ENCODE data around the gene IGFL1.
"Not testable (repeated sequence)": the region's sequence is repeated elsewhere in the genome, so short reads cannot be mapped to it uniquely, and the experiment has no call there.

Gene IGFL1

GRCh38 chr19:46226438-46226973 lies 3.0 kb upstream of the IGFL1 start:
- no peak for DNase-seq

- no peak for DNase-seq
These were observed 2.5 kb downstream of the IGFL1 start for GRCh38 chr19:46232029-46232428.

GRCh38 chr19:46232468-46232867 lies 2.9 kb downstream of the IGFL1 start:
- DNase-seq, result no peak

GRCh38 chr19:46232938-46233621 lies 3.5 kb downstream of the IGFL1 start:
- DNase-seq, result no peak

GRCh38 chr19:46233871-46234270 lies 4.3 kb downstream of the IGFL1 start:
- not testable (repeated sequence) for DNase-seq

GRCh38 chr19:46238141-46238540 lies 8.6 kb downstream of the IGFL1 start:
- peak; percentile 20 for DNase-seq

GRCh38 chr19:46239193-46240024 lies 9.9 kb downstream of the IGFL1 start:
- no peak for DNase-seq

GRCh38 chr19:46240693-46241092 lies 11.2 kb downstream of the IGFL1 start:
- DNase-seq, result no peak

- DNase-seq, result no peak
These were observed 12.1 kb downstream of the IGFL1 start for GRCh38 chr19:46241626-46242025.

- DNase-seq, result not testable (repeated sequence)
These were observed 13.6 kb downstream of the IGFL1 start for GRCh38 chr19:46243081-46243654.

- no peak for DNase-seq
These were observed 20.7 kb downstream of the IGFL1 start for GRCh38 chr19:46250076-46250735.

GRCh38 chr19:46251416-46251815 lies 21.9 kb downstream of the IGFL1 start:
- no peak for DNase-seq

- no peak for DNase-seq
These were observed 25.2 kb downstream of the IGFL1 start for GRCh38 chr19:46254776-46255175.

- DNase-seq, result peak; percentile 2
These were observed 27.3 kb downstream of the IGFL1 start for GRCh38 chr19:46256855-46257254.

- DNase-seq, result not testable (repeated sequence)
These were observed 32.0 kb downstream of the IGFL1 start for GRCh38 chr19:46261501-46261900.

GRCh38 chr19:46262684-46263296 lies 33.2 kb downstream of the IGFL1 start:
- peak; percentile 60 for DNase-seq

GRCh38 chr19:46264801-46265200 lies 35.3 kb downstream of the IGFL1 start:
- DNase-seq, result not testable (repeated sequence)

- DNase-seq, result peak; percentile 82
These were observed 35.8 kb downstream of the IGFL1 start for GRCh38 chr19:46265217-46265828.

- DNase-seq, result no peak
These were observed 39.6 kb downstream of the IGFL1 start for GRCh38 chr19:46269101-46269500.

GRCh38 chr19:46270521-46271256 lies 41.1 kb downstream of the IGFL1 start:
- DNase-seq, result no peak

- DNase-seq, result peak; percentile 93
These were observed 42.1 kb downstream of the IGFL1 start for GRCh38 chr19:46271481-46272197.

Measured in fibroblast of skin of right biceps (primary cell).